ENCODE data around the gene AKT1. TPM values are rescaled to one million over a fixed set of nuclear protein-coding genes. Genes with fewer than 3 reads are reported as not detected.

The AKT1 gene
- total and polyA plus RNA-seq, 2 of the 4 experiments (the other 2 are of a cell fraction), result 193 to 221 TPM

DNA sequence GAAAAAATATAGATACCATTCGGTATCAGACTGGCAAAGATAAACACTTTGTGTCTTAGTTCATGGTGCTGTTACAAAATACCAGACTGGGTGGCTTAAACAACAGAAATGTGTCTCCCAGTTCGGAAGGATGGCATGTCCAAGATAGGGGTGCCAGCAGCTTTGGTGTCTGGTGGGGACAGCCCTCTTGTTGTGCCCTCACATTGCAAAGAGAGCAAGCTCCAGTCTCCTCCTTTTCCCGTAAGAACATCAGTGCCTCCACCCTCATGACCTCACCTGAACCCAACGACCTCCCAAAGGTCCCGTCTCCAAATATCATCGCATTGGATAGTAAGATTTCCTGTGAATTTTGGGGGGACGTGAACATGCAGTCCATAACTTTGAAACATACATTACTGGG, 17.7 kb upstream of the AKT1 start:
- Histone ChIP-seq H3K4me3 (ENCODE audit: insufficient read depth, low read depth, low read length) (no peak overlapping the region), H3K9me1 (ENCODE audit: insufficient read depth, low read length) (0 out of 2 replicates have a peak, but pooled peaks cover 3% of the 10 kb centered on the region), H2AK9ac (replicated peaks; ENCODE audit: low read depth, low read length, poor library complexity) (no peak overlapping the region), H3K36me3 (ENCODE audit: control insufficient read depth, insufficient read depth, low read length) (no peaks in the 10 kb centered on the region; the same call in 1 of the 2 replicates), H2BK20ac (ENCODE audit: low read depth, low read length) (no peak overlapping the region), H3K9me3 (ENCODE audit: control insufficient read depth, insufficient read depth, low read length) (no peaks in the 10 kb centered on the region), H2AFZ (replicated peaks; ENCODE audit: low read length, poor library complexity) (no peak overlapping the region), H3K14ac (replicated peaks; ENCODE audit: low read depth, low read length) (no peak overlapping the region), H3K56ac (ENCODE audit: extremely low read depth, insufficient read depth, low read length) (no peak overlapping the region), H4K8ac (ENCODE audit: low read depth in 2 of 2, low read length in 2 of 2) (no peak overlapping the region), H2AK5ac (ENCODE audit: low read depth, low read length) (no peak overlapping the region), H4K5ac (ENCODE audit: low read depth, low read length) (no peak overlapping the region), H4K91ac (ENCODE audit: insufficient read depth, low read depth, low read length) (no peak overlapping the region), H2BK15ac (ENCODE audit: low read depth, low read length) (no peak overlapping the region), H3K27me3 (ENCODE audit: control insufficient read depth, insufficient read depth, low read length) (no peaks in the 10 kb centered on the region), H3K18ac (ENCODE audit: low read depth, low read length) (no peak overlapping the region), H3K9ac (ENCODE audit: low read depth, low read length) (no peak overlapping the region), H3K23ac (ENCODE audit: low read depth, low read length) (no peak overlapping the region), H3K4me1 (ENCODE audit: control insufficient read depth, insufficient read depth, low read length) (no peaks in the 10 kb centered on the region; the same call in 1 of the 2 replicates), H2BK120ac (ENCODE audit: low read depth, low read length) (no peak overlapping the region), H4K20me1 (ENCODE audit: insufficient read depth, low read length) (no peaks in the 10 kb centered on the region), H3K4me2 (ENCODE audit: low read depth, low read length) (no peak overlapping the region), H3K4ac (ENCODE audit: low read depth, low read length) (no peak overlapping the region), H3K27ac (ENCODE audit: insufficient read depth, low read length) (no peak overlapping the region), H3K79me1 (ENCODE audit: low read depth in 1 of 2, low read length in 2 of 2) (peaks cover 17 to 44% of the 10 kb centered on the region in 2 experiments), H2BK5ac (ENCODE audit: low read depth, low read length, poor library complexity, severe bottlenecking) (no peak overlapping the region)
- intact Hi-C loops (cut with micrococcal nuclease) (no loop called here), in situ Hi-C loops (cut with MboI; ENCODE audit: low sequenced_read_pairs) (no loop called here), dilution Hi-C loops (cut with HindIII; ENCODE audit: low sequenced_read_pairs, unreplicated experiment) (no loop called here)
- ChIA-PET POLR2A (ENCODE audit: unreplicated experiment) (no interaction called here), CTCF (no interaction called here)
- 100% methylated on average over 1 of the region's 7 CpGs; no CpG with 5 or more reads in 1 of the 2 experiments for WGBS, 2 experiments (ENCODE audit: extremely low coverage in 2 of 2, insufficient read length in 1 of 2)
- TF ChIP-seq MXI1 (IDR thresholded peaks at IDR 0.05; ENCODE audit: borderline replicate concordance, low read depth, low read length), result no peak
- no peak for TF ChIP-seq MAFK (IDR thresholded peaks at IDR 0.05; ENCODE audit: low read depth, low read length)
- no peak for TF ChIP-seq MAZ (IDR thresholded peaks at IDR 0.05; ENCODE audit: borderline replicate concordance, low read depth, low read length)
- TF ChIP-seq, protein P1, sequence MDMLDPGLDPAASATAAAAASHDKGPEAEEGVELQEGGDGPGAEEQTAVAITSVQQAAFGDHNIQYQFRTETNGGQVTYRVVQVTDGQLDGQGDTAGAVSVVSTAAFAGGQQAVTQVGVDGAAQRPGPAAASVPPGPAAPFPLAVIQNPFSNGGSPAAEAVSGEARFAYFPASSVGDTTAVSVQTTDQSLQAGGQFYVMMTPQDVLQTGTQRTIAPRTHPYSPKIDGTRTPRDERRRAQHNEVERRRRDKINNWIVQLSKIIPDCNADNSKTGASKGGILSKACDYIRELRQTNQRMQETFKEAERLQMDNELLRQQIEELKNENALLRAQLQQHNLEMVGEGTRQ (IDR thresholded peaks at IDR 0.05; ENCODE audit: low read depth, low read length), result no peak
- no peak for DNase-seq
- ATAC-seq (ENCODE audit: low read depth), result no peak
- BruUV-seq (replicated peaks), result no TSS peak
